Measurements from ENCODE around the gene BICDL1. TPM values are rescaled to one million over a fixed set of nuclear protein-coding genes. Genes with fewer than 3 reads are reported as not detected.

The BICDL1 gene
- total RNA-seq, 1 experiment from 2014 or later, result 20.7 TPM

DNA sequence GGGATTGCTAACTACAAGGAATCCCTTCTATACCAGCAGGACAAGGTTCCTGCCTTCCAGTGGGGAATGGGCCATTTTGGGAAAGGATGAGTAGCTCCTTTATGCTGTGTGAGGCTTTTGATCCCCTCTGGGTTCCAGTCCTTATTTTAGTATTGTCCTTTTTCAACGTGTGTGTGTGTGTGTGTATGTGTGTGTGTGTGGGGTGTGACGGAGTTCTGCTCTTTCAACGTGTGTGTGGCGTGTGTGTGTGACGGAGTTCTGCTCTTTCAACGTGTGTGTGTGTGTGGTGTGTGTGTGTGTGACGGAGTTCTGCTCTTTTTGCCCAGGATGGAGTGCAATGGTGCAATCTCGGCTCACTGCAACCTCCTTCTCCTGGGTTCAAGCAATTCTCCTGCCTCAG, 100.1 kb downstream of the BICDL1 start:
- no peak overlapping the region for H3K4me3 Mint-ChIP-seq (ENCODE audit: unreplicated experiment)
- CTCF ChIA-PET, result interaction anchor here (0.7 to 1.0 kb wide), 2 partner anchors 100 to 127 kb away, joined by 3 to 5 read pairs; partner anchors contain the start of gene BICDL1
- H3K27ac Mint-ChIP-seq (ENCODE audit: low read depth, unreplicated experiment), result no peak overlapping the region
- intact Hi-C loops (cut with micrococcal nuclease), result no loop called here
- peaks cover 23% of the 10 kb centered on the region for H3K4me1 Mint-ChIP-seq (ENCODE audit: insufficient read depth, unreplicated experiment)
- POLR2A ChIA-PET, result interaction anchor here (0.6 to 6.1 kb wide), 3 partner anchors 28 to 100 kb away, joined by 3 to 46 read pairs (median 15); partner anchors contain the start of genes BICDL1 and RAB35
- TF ChIP-seq, protein P1, sequence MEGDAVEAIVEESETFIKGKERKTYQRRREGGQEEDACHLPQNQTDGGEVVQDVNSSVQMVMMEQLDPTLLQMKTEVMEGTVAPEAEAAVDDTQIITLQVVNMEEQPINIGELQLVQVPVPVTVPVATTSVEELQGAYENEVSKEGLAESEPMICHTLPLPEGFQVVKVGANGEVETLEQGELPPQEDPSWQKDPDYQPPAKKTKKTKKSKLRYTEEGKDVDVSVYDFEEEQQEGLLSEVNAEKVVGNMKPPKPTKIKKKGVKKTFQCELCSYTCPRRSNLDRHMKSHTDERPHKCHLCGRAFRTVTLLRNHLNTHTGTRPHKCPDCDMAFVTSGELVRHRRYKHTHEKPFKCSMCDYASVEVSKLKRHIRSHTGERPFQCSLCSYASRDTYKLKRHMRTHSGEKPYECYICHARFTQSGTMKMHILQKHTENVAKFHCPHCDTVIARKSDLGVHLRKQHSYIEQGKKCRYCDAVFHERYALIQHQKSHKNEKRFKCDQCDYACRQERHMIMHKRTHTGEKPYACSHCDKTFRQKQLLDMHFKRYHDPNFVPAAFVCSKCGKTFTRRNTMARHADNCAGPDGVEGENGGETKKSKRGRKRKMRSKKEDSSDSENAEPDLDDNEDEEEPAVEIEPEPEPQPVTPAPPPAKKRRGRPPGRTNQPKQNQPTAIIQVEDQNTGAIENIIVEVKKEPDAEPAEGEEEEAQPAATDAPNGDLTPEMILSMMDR (IDR thresholded peaks at IDR 0.05; ENCODE audit: unreplicated experiment), result no peak
- no peaks in the 10 kb centered on the region for H3K27me3 Mint-ChIP-seq (ENCODE audit: insufficient read depth, unreplicated experiment)
- no TSS peak for BruUV-seq (replicated peaks)
- no peak for DNase-seq (ENCODE audit: unreplicated experiment)
- H3K36me3 Mint-ChIP-seq (ENCODE audit: insufficient read depth, unreplicated experiment), result peaks cover 22% of the 10 kb centered on the region
- no peaks in the 10 kb centered on the region for H3K9me3 Mint-ChIP-seq (ENCODE audit: unreplicated experiment)

DNA sequence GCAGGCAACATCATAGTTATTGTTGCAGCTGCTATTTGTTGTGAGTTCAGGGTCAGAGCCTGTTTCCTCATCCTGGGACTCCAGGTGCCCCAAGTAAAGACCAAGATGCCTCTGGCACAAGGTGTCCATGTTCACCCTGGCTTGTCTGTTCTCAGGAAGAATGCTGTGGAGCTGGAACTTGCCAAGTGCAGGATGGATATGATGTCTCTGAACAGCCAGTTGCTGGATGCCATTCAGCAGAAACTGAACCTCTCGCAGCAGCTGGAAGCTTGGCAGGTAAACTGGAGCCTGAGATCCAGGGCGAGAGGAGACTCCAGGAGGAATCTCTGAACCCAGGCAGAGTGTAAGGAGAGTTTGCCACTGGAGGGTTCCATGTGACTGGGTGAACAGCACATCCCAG, 100.8 kb downstream of the BICDL1 start:
- ChIA-PET POLR2A (interaction anchor here (2.8 to 6.1 kb wide), 2 partner anchors 27 to 101 kb away, joined by 15 to 46 read pairs; partner anchors contain the start of genes BICDL1 and RAB35), CTCF (interaction anchor here (0.7 to 1.3 kb wide), 2 partner anchors 61 to 203 kb away, joined by 3 read pairs; no protein-coding TSS in a partner anchor)
- Mint-ChIP-seq H3K36me3 (ENCODE audit: insufficient read depth, unreplicated experiment) (peaks cover 25% of the 10 kb centered on the region), H3K27ac (ENCODE audit: low read depth, unreplicated experiment) (no peak overlapping the region), H3K27me3 (ENCODE audit: insufficient read depth, unreplicated experiment) (no peaks in the 10 kb centered on the region), H3K4me1 (ENCODE audit: insufficient read depth, unreplicated experiment) (peaks cover 23% of the 10 kb centered on the region), H3K9me3 (ENCODE audit: unreplicated experiment) (no peaks in the 10 kb centered on the region), H3K4me3 (ENCODE audit: unreplicated experiment) (no peak overlapping the region)
- intact Hi-C loops (cut with micrococcal nuclease), result no loop called here
- BruUV-seq (replicated peaks), result no TSS peak
- DNase-seq (ENCODE audit: unreplicated experiment), result no peak
- TF ChIP-seq, protein P1 (IDR thresholded peaks at IDR 0.05; ENCODE audit: unreplicated experiment), result no peak

DNA sequence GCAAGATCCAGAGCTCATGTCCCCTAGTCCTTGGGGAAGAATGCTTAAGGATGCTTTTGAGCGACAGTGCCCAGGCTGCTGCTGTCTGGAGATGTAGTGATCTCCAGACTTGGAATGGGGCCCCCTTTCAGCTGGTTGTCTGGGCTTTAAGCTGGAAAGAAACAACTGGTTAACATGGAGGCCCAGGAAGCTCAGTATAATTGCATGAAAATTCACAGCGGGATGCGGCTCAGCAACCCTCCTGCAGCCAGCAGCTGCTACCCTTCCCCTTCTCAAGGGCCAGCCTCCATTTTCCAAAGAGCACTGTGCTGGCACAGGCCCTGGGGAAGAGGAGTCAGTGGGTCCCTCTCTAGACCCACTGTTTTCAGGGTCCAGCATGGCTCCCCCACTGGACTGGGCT, 101.2 kb downstream of the BICDL1 start:
- DNase-seq (ENCODE audit: unreplicated experiment), result no peak
- CTCF ChIA-PET, result interaction anchor here (0.7 to 1.3 kb wide), 4 partner anchors 61 to 343 kb away, joined by 3 read pairs; partner anchors contain the start of gene RPLP0
- Mint-ChIP-seq H3K27ac (ENCODE audit: low read depth, unreplicated experiment) (no peak overlapping the region), H3K9me3 (ENCODE audit: unreplicated experiment) (no peaks in the 10 kb centered on the region), H3K4me1 (ENCODE audit: insufficient read depth, unreplicated experiment) (peaks cover 23% of the 10 kb centered on the region), H3K27me3 (ENCODE audit: insufficient read depth, unreplicated experiment) (no peaks in the 10 kb centered on the region), H3K4me3 (ENCODE audit: unreplicated experiment) (no peak overlapping the region), H3K36me3 (ENCODE audit: insufficient read depth, unreplicated experiment) (peaks cover 25% of the 10 kb centered on the region)
- intact Hi-C loops (cut with micrococcal nuclease), result no loop called here
- POLR2A ChIA-PET, result interaction anchor here (2.8 to 6.1 kb wide), 2 partner anchors 26 to 101 kb away, joined by 15 to 46 read pairs; partner anchors contain the start of genes BICDL1 and RAB35
- TF ChIP-seq, protein P1 (IDR thresholded peaks at IDR 0.05; ENCODE audit: unreplicated experiment), result no peak
- no TSS peak for BruUV-seq (replicated peaks)

DNA sequence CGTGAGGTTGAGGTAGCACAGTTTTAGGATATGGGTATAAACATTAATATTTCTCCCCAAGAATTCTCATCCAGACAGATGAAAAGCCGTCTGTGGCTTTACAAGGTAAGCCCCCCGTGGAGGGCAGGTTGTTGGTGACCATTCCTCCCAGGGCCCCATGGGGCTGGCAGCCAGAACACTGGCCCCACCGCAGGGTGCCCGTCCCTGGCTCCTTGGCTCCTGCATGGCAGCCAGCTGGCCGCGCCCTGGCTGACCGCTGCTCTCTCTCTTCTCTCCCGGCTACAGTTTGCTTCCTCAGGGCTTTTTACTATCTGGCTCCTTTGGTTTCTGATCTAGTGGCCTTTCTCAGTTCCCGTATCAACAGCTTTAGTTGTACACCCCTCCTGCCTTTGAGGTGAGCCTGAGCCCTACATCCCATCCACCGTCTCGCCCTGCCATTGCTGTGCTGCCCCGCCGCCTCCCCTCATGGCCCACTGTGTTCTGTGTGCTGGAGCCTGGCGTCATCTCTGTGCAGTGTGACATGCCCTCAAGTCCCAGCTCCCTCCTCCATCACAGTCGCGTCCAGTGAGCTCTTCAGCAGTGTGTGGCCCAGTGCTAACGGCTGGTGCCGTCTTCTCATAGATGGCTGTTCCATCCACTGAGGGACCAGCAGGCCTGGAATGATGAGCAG, 101.7 kb downstream of the BICDL1 start:
- Mint-ChIP-seq H3K9me3 (ENCODE audit: unreplicated experiment) (no peaks in the 10 kb centered on the region), H3K4me3 (ENCODE audit: unreplicated experiment) (no peak overlapping the region), H3K27me3 (ENCODE audit: insufficient read depth, unreplicated experiment) (no peaks in the 10 kb centered on the region), H3K36me3 (ENCODE audit: insufficient read depth, unreplicated experiment) (peaks cover 25% of the 10 kb centered on the region), H3K27ac (ENCODE audit: low read depth, unreplicated experiment) (no peak overlapping the region), H3K4me1 (ENCODE audit: insufficient read depth, unreplicated experiment) (peaks cover 23% of the 10 kb centered on the region)
- TF ChIP-seq, protein P1 (IDR thresholded peaks at IDR 0.05; ENCODE audit: unreplicated experiment), result no peak
- POLR2A ChIA-PET, result interaction anchor here (2.8 to 6.1 kb wide), 2 partner anchors 26 to 102 kb away, joined by 15 to 46 read pairs; partner anchors contain the start of genes BICDL1 and RAB35
- CTCF ChIA-PET, result interaction anchor here (0.7 to 1.3 kb wide), 5 partner anchors 62 to 344 kb away, joined by 3 read pairs; partner anchors contain the start of gene RPLP0
- BruUV-seq (replicated peaks), result no TSS peak
- no peak for DNase-seq (ENCODE audit: unreplicated experiment)
- intact Hi-C loops (cut with micrococcal nuclease), result no loop called here

Measured in MCF 10A (cell line).